HG03460 (cell line): Measurements from ENCODE around the gene PCYT2.

Experiments used
- ATAC-seq: cut with Tn5 transposase; IDR thresholded peaks from one replicate; pipeline ENCODE4 v1.9.1; 2021; ENCODE audit not compliant: unreplicated experiment

PCYT2 gene

GRCh38 chr17:81858967-81859905 lies 52.0 kb downstream of the PCYT2 start:
- no peak for ATAC-seq

- no peak for ATAC-seq
Observed at GRCh38 chr17:81858170-81858966, 52.8 kb downstream of the PCYT2 start.

GRCh38 chr17:81854974-81855774 lies 56.0 kb downstream of the PCYT2 start:
- no peak for ATAC-seq

- no peak for ATAC-seq
Observed at GRCh38 chr17:81852237-81852636, 59.0 kb downstream of the PCYT2 start.

GRCh38 chr17:81851423-81851822 lies 59.8 kb downstream of the PCYT2 start:
- ATAC-seq: no peak
